Measurements from ENCODE around the gene OR6C76.

Gene OR6C76

GRCh38 chr12:55469291-55469690 is 43.2 kb downstream of the OR6C76 start:
- DNase-seq = peak in 2 of 4 experiments; percentile 4 to 24

GRCh38 chr12:55470088-55470829 is 44.2 kb downstream of the OR6C76 start, which contains the start of gene OR6C70:
Gene OR6C70, minus strand, starts transcription at chr12:55470138. Its CDS starts 0 bp downstream, at chr12:55470138.
- DNase-seq = no peak

- no peak for DNase-seq
Observed at GRCh38 chr12:55472264-55472663, 46.2 kb downstream of the OR6C76 start.

Measured in suppressor macrophage (primary cell).